Erythroblast (primary cell): ENCODE measurements around the gene EYA4.

Experiments used
- GATA1 ChIP-seq: IDR thresholded peaks from 2 replicates; pipeline ENCODE4 v1.6.1; 2011; ENCODE audit warnings: low read depth, mild to moderate bottlenecking, control low read depth, low read length, moderate library complexity
- POLR2A ChIP-seq: IDR thresholded peaks from 2 replicates; pipeline ENCODE4 v1.6.1; 2011; ENCODE audit warnings: mild to moderate bottlenecking, low read length

- no peak for TF ChIP-seq POLR2A
- no peak for TF ChIP-seq GATA1
These were observed 47.8 kb upstream of the EYA4 start for GRCh38 chr6:133193396-133193795.
